ENCODE measurements around the gene SNX10.

Gene SNX10

GRCh38 chr7:26318921-26319320, 27.3 kb downstream of the SNX10 start:
- no CpG with 5 or more reads among the region's 3 CpGs for WGBS, 2 experiments (ENCODE audit: insufficient coverage in 2 of 2)
- Histone ChIP-seq H3K27ac (ENCODE audit: low read depth, low read length, severe bottlenecking) (no peak overlapping the region), H3K4me3 (ENCODE audit: extremely low read depth, insufficient read depth, low read length, poor library complexity, severe bottlenecking) (no peak overlapping the region), H3K4me1 (ENCODE audit: control insufficient read depth, insufficient read depth, low read length, poor library complexity, severe bottlenecking) (no peaks in the 10 kb centered on the region), H3K9me3 (ENCODE audit: control insufficient read depth, low read length) (no peaks in the 10 kb centered on the region), H3K36me3 (ENCODE audit: control insufficient read depth, insufficient read depth, low read length) (no peaks in the 10 kb centered on the region)

- no peaks in the 10 kb centered on the region for H3K9me3 ChIP-seq (ENCODE audit: control insufficient read depth, low read length)
- no peaks in the 10 kb centered on the region for H3K36me3 ChIP-seq (ENCODE audit: control insufficient read depth, insufficient read depth, low read length)
- WGBS, 2 experiments (ENCODE audit: insufficient coverage in 2 of 2), result no CpG with 5 or more reads among the region's 3 CpGs
- H3K4me1 ChIP-seq (ENCODE audit: control insufficient read depth, insufficient read depth, low read length, poor library complexity, severe bottlenecking), result no peaks in the 10 kb centered on the region
- H3K27ac ChIP-seq (ENCODE audit: low read depth, low read length, severe bottlenecking), result no peak overlapping the region
- H3K4me3 ChIP-seq (ENCODE audit: extremely low read depth, insufficient read depth, low read length, poor library complexity, severe bottlenecking), result no peak overlapping the region
Observed at GRCh38 chr7:26319636-26320035, 28.0 kb downstream of the SNX10 start.

- 84 to 98% methylated on average over 2 to 4 of the region's 4 CpGs for WGBS, 2 experiments (ENCODE audit: insufficient coverage in 2 of 2)
- Histone ChIP-seq H3K27ac (ENCODE audit: low read depth, low read length, severe bottlenecking) (no peak overlapping the region), H3K9me3 (ENCODE audit: control insufficient read depth, low read length) (no peaks in the 10 kb centered on the region), H3K36me3 (ENCODE audit: control insufficient read depth, insufficient read depth, low read length) (no peaks in the 10 kb centered on the region), H3K4me1 (ENCODE audit: control insufficient read depth, insufficient read depth, low read length, poor library complexity, severe bottlenecking) (no peaks in the 10 kb centered on the region), H3K4me3 (ENCODE audit: extremely low read depth, insufficient read depth, low read length, poor library complexity, severe bottlenecking) (no peak overlapping the region)
Observed at GRCh38 chr7:26320878-26321277, 29.2 kb downstream of the SNX10 start.

- Histone ChIP-seq H3K4me1 (ENCODE audit: control insufficient read depth, insufficient read depth, low read length, poor library complexity, severe bottlenecking) (no peaks in the 10 kb centered on the region), H3K4me3 (ENCODE audit: extremely low read depth, insufficient read depth, low read length, poor library complexity, severe bottlenecking) (no peak overlapping the region), H3K27ac (ENCODE audit: low read depth, low read length, severe bottlenecking) (no peak overlapping the region), H3K36me3 (ENCODE audit: control insufficient read depth, insufficient read depth, low read length) (no peaks in the 10 kb centered on the region), H3K9me3 (ENCODE audit: control insufficient read depth, low read length) (no peaks in the 10 kb centered on the region)
- WGBS, 2 experiments (ENCODE audit: insufficient coverage in 2 of 2), result 50 to 81% methylated on average over 1 of the region's 1 CpG
Observed at GRCh38 chr7:26321435-26321834, 29.8 kb downstream of the SNX10 start.

GRCh38 chr7:26326211-26326610, 34.5 kb downstream of the SNX10 start:
- Histone ChIP-seq H3K27ac (ENCODE audit: low read depth, low read length, severe bottlenecking) (no peak overlapping the region), H3K9me3 (ENCODE audit: control insufficient read depth, low read length) (no peaks in the 10 kb centered on the region), H3K36me3 (ENCODE audit: control insufficient read depth, insufficient read depth, low read length) (no peaks in the 10 kb centered on the region), H3K4me3 (ENCODE audit: extremely low read depth, insufficient read depth, low read length, poor library complexity, severe bottlenecking) (no peak overlapping the region), H3K4me1 (ENCODE audit: control insufficient read depth, insufficient read depth, low read length, poor library complexity, severe bottlenecking) (no peaks in the 10 kb centered on the region)
- WGBS, 2 experiments (ENCODE audit: insufficient coverage in 2 of 2), result 88 to 96% methylated on average over 1 to 2 of the region's 3 CpGs

- H3K36me3 ChIP-seq (ENCODE audit: control insufficient read depth, insufficient read depth, low read length), result no peaks in the 10 kb centered on the region
- 88 to 93% methylated on average over 7 of the region's 7 CpGs for WGBS, 2 experiments (ENCODE audit: insufficient coverage in 2 of 2)
- no peak overlapping the region for H3K27ac ChIP-seq (ENCODE audit: low read depth, low read length, severe bottlenecking)
- no peaks in the 10 kb centered on the region for H3K4me1 ChIP-seq (ENCODE audit: control insufficient read depth, insufficient read depth, low read length, poor library complexity, severe bottlenecking)
- no peak overlapping the region for H3K4me3 ChIP-seq (ENCODE audit: extremely low read depth, insufficient read depth, low read length, poor library complexity, severe bottlenecking)
- no peaks in the 10 kb centered on the region for H3K9me3 ChIP-seq (ENCODE audit: control insufficient read depth, low read length)
Observed at GRCh38 chr7:26328498-26329390, 37.1 kb downstream of the SNX10 start.

GRCh38 chr7:26329520-26330255, 38.0 kb downstream of the SNX10 start:
- Histone ChIP-seq H3K27ac (ENCODE audit: low read depth, low read length, severe bottlenecking) (no peak overlapping the region), H3K4me1 (ENCODE audit: control insufficient read depth, insufficient read depth, low read length, poor library complexity, severe bottlenecking) (no peaks in the 10 kb centered on the region), H3K4me3 (ENCODE audit: extremely low read depth, insufficient read depth, low read length, poor library complexity, severe bottlenecking) (no peak overlapping the region), H3K9me3 (ENCODE audit: control insufficient read depth, low read length) (no peaks in the 10 kb centered on the region), H3K36me3 (ENCODE audit: control insufficient read depth, insufficient read depth, low read length) (no peaks in the 10 kb centered on the region)
- WGBS, 2 experiments (ENCODE audit: insufficient coverage in 2 of 2), result 87 to 89% methylated on average over 10 to 12 of the region's 13 CpGs

- no peak overlapping the region for H3K27ac ChIP-seq (ENCODE audit: low read depth, low read length, severe bottlenecking)
- no peaks in the 10 kb centered on the region for H3K9me3 ChIP-seq (ENCODE audit: control insufficient read depth, low read length)
- WGBS, 2 experiments (ENCODE audit: insufficient coverage in 2 of 2), result 94 to 100% methylated on average over 2 of the region's 4 CpGs
- H3K36me3 ChIP-seq (ENCODE audit: control insufficient read depth, insufficient read depth, low read length), result no peaks in the 10 kb centered on the region
- no peak overlapping the region for H3K4me3 ChIP-seq (ENCODE audit: extremely low read depth, insufficient read depth, low read length, poor library complexity, severe bottlenecking)
- H3K4me1 ChIP-seq (ENCODE audit: control insufficient read depth, insufficient read depth, low read length, poor library complexity, severe bottlenecking), result no peaks in the 10 kb centered on the region
Observed at GRCh38 chr7:26331113-26331512, 39.5 kb downstream of the SNX10 start.

GRCh38 chr7:26331789-26332188, 40.1 kb downstream of the SNX10 start:
- no peaks in the 10 kb centered on the region for H3K9me3 ChIP-seq (ENCODE audit: control insufficient read depth, low read length)
- H3K27ac ChIP-seq (ENCODE audit: low read depth, low read length, severe bottlenecking), result no peak overlapping the region
- no peaks in the 10 kb centered on the region for H3K4me1 ChIP-seq (ENCODE audit: control insufficient read depth, insufficient read depth, low read length, poor library complexity, severe bottlenecking)
- no CpG with 5 or more reads among the region's 4 CpGs for WGBS, 2 experiments (ENCODE audit: insufficient coverage in 2 of 2)
- no peaks in the 10 kb centered on the region for H3K36me3 ChIP-seq (ENCODE audit: control insufficient read depth, insufficient read depth, low read length)
- H3K4me3 ChIP-seq (ENCODE audit: extremely low read depth, insufficient read depth, low read length, poor library complexity, severe bottlenecking), result no peak overlapping the region

- WGBS, 2 experiments (ENCODE audit: insufficient coverage in 2 of 2), result 100% methylated on average over 1 of the region's 2 CpGs; no CpG with 5 or more reads in 1 of the 2 experiments
- no peaks in the 10 kb centered on the region for H3K36me3 ChIP-seq (ENCODE audit: control insufficient read depth, insufficient read depth, low read length)
- no peak overlapping the region for H3K4me3 ChIP-seq (ENCODE audit: extremely low read depth, insufficient read depth, low read length, poor library complexity, severe bottlenecking)
- H3K4me1 ChIP-seq (ENCODE audit: control insufficient read depth, insufficient read depth, low read length, poor library complexity, severe bottlenecking), result no peaks in the 10 kb centered on the region
- no peaks in the 10 kb centered on the region for H3K9me3 ChIP-seq (ENCODE audit: control insufficient read depth, low read length)
- H3K27ac ChIP-seq (ENCODE audit: low read depth, low read length, severe bottlenecking), result no peak overlapping the region
Observed at GRCh38 chr7:26332698-26333097, 41.0 kb downstream of the SNX10 start.
